GM19452 (cell line): ENCODE results near the gene SLC27A2.

Experiments
- ATAC-seq: cut with Tn5 transposase; IDR thresholded peaks from one replicate; pipeline ENCODE4 v1.9.1; 2021; ENCODE audit not compliant: unreplicated experiment

Gene SLC27A2

DNA sequence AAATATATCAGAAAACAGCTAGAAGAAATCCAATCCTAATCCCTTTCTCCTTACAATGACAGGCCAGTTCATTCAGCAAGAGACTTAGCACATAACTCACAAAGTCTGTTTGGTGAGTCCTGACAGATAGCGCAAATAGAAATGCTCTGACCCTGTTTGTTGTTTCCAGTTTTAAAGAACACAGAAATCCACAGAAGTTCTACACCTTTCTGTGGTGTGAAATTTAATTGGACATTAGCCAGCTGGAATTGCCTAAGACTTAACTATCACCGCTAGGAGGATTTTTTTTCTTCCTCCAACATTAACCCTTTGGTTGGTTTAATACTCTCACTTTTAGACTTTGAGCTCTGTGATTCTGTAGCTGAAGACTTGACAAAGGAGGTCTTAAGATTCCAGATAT is 52.8 kb downstream of the SLC27A2 start:
- no peak for ATAC-seq

GRCh38 chr15:50235794-50236193 is 53.8 kb downstream of the SLC27A2 start:
- no peak for ATAC-seq

GRCh38 chr15:50236433-50236832 is 54.4 kb downstream of the SLC27A2 start:
- no peak for ATAC-seq

- no peak for ATAC-seq
Measured at GRCh38 chr15:50238255-50238654, 56.3 kb downstream of the SLC27A2 start.

- no peak for ATAC-seq
Measured at GRCh38 chr15:50241684-50242450, 59.9 kb downstream of the SLC27A2 start.

DNA sequence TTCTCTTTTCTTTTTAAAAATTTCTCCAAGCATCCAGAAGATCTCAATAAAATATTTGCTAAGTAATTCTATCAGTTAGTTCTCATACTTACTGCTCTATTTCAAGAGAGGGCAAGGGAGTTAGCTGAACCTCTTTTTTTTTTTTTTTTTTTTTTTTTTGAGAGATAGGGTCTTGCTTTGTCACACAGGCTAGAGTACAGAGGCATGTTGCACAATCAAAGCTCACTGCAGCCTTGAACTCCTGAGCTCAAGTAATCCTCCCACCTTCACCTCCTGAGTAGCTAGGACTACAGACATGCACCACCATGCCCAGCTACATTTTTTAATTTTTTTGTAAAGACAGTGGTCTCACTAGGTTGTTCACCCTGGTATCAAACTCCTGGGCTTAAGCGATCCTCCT is 62.2 kb downstream of the SLC27A2 start:
- ATAC-seq, result no peak

DNA sequence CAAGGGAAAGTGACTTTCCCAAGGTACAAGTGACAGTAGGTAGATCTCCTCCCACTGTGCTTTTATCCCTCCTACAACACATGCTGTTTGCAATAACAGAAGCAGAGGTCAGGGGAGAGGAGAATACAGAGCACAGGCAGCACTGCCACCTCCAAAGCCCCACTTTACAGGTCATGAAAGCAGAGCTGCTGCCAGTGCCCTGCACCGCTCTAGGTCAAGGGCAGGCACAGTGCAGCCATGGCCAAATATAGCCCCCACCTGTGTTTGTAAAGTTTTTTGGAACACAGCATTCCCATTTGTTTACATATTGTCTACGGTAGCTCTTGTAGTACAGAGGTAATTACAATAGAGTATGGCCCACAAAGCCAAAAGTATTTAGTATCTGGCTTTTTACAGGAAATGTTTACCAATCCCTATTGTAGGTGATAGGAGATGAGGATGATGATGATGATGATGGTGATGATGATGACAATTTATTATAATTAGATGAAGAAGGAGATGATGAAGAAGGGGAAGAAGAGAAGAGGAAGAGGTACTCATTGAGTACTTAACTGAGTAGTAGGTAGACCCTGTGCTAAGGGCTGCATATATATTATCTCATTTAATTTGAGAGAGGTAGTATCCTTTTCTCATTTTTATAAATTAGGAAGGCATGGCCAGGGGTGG is 63.1 kb downstream of the SLC27A2 start:
- no peak for ATAC-seq

DNA sequence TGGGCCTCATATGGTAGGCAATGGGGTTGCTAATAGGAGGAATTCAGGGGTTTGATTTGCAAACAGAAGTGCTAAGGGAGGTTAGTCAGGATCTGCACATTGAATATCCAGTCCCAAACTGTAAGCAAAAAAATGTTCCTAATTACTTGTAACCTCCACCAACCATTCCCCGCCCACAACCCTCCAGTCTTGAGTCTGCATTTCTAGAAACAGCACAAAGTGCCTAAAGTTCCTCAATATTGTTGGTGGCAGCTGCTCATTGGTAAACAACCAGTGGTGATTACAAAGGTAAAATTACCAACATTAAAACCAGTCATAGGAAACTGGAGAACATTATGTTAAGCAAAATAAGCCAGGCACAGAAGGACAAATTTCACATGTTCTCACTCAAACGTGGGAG is 64.6 kb downstream of the SLC27A2 start:
- ATAC-seq, result no peak

DNA sequence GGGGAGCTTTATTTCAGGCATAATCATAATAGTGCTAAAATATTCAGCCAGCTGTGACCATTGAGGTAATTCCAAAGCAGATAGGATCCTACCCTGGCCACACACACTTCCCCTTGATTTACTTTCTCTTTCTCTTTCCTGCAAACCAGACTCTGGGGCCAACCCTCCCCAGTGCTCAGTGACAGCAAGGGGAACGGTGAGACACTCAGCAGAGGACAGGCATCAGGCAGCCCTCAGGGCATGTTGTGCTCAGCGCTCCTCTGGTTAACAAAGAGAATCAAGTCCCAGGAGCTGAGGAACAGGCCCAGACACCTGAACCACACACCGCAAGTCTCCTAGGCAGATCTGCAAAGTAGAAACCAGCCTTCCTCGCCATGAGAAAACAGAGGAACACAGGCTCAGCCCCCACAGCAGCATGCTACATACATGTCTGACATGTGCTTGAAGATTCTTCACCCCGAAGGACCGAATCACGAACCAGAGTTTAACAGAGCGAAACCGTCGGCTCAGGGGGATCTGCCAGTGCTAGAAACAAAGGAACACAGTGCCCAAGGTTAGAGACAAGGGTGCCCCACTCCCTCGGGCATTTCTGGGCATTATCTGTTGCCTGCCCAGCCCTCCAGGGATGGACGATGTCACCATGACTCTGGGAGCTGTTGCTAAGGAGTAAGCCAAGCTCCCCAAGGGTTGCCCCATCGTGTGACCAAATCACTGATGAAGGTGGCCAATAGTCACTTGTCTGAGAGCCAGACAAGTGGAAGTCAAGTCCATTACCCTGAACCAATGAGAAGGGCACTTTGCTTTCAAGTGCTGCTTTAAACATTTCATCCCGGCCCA is 66.0 kb downstream of the SLC27A2 start:
- ATAC-seq, result peak; percentile 81

- no peak for ATAC-seq
Measured at GRCh38 chr15:50248994-50249582, 67.1 kb downstream of the SLC27A2 start.

DNA sequence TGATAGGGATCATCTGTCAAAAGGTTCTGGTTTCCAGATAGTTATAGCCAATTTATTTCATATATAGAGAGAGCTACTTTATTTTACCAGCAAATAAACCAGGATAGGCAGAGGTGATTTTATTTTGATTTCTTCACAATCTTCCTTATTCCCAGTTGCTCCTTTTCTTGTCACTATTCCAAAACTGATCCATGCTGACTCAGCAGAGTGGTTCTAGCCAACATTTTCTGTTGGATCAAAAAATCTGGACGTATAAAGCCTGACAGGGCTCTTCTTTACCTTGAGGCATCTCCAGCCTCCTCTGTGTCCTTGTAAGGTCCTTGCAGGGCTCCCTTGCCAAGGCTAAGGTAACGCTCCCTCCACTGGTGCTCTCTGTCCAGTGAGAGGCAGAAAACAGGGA is 67.7 kb downstream of the SLC27A2 start:
- ATAC-seq, result no peak

GRCh38 chr15:50250760-50251394 is 68.9 kb downstream of the SLC27A2 start:
- ATAC-seq, result no peak

GRCh38 chr15:50251638-50252182 is 69.7 kb downstream of the SLC27A2 start:
- no peak for ATAC-seq

DNA sequence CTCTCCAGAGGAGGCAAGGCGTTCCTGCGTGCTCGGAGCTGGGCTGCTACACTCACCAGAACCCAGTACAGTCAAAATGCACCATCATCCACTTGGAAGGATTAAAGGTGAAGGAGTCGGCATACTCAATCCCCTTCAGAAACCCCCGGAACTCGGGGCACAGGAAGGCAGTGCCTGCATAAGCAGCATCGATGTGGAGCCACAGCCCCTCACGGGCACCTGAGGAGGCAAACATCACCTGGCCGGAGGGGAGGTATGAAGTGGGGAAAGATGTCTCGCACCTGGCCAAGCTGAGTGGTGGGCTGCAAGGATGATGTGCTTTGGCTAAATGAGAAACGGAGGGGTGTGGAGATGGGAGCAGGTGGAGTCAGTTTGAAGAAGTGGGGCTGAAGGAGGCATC is 70.6 kb downstream of the SLC27A2 start:
- ATAC-seq, result no peak

GRCh38 chr15:50256188-50257041 is 74.4 kb downstream of the SLC27A2 start:
- ATAC-seq, result no peak

DNA sequence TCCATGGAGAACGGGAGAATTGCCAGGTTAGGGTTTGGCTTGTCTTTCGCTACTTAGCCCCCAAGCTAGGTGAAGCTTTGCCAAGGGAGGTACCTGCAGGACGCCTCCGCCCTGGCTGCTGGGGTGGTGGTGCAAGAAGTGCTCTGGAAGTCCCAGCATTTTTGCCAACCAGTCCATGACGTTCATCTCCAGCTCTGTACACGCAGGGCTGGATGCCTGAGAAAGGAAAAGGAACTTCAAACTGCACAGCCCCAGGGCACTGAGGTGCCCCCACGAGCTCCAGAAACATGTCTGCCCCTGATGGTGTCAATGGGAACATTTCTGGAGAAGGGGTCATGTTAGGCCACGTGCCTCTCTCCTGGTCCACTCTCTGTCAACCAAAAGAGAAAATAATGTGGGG is 75.3 kb downstream of the SLC27A2 start:
- ATAC-seq, result no peak

GRCh38 chr15:50257924-50258323 is 75.9 kb downstream of the SLC27A2 start:
- ATAC-seq, result no peak

- no peak for ATAC-seq
Measured at GRCh38 chr15:50259276-50259675, 77.3 kb downstream of the SLC27A2 start.

DNA sequence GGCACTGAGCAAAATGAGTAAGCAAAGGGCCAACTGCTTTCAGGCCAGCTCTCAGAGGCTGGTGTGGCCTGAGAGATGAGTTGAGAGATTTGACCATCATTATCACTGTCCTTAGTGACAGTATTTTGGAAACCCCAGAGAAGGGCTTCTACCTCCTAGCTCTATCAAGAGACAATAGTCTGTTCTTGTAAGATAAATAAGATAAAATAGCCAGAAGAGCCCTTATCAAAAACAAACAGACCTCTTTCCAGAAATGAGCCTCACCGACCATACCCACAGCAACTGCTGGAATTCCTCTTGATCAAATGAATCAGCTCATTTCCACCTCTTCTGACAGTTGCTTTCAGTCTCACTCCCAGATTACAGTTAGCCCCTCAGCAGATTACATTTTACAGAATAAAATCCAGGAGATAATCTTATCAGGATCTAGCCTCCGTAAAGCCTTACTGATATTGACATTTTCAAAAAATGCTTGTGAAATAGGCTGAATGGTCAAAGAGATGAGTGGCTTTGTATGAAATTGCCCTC is 79.0 kb downstream of the SLC27A2 start:
- ATAC-seq, result peak; percentile 49
